GM21515 (cell line): ENCODE measurements around the gene MSI2.

ENCODE experiments used
- ATAC-seq: cut with Tn5 transposase; IDR thresholded peaks from one replicate; pipeline ENCODE4 v1.9.1; 2021; ENCODE audit not compliant: unreplicated experiment

Gene MSI2

GRCh38 chr17:57533684-57534305 is 277.5 kb downstream of the MSI2 start:
- ATAC-seq: no peak

DNA sequence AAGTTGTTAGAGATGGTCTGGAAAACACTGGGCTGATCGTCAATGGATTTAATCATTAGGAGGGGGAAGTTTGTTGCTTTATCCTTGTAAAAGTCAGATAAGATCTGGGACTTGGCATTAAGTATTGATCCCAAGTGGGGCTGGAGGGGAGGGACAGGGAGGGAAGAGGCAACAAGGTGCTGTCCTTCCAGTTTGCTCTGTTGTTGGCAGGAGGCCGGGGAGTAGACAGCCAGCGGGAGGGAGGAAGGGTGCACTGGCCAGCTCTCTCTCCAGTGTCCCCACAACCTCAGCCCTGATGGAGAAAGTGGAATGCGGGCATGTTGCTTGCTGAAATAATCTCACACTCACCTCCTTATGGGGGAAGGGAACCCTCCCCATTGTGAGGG is 278.5 kb downstream of the MSI2 start:
- ATAC-seq: no peak

DNA sequence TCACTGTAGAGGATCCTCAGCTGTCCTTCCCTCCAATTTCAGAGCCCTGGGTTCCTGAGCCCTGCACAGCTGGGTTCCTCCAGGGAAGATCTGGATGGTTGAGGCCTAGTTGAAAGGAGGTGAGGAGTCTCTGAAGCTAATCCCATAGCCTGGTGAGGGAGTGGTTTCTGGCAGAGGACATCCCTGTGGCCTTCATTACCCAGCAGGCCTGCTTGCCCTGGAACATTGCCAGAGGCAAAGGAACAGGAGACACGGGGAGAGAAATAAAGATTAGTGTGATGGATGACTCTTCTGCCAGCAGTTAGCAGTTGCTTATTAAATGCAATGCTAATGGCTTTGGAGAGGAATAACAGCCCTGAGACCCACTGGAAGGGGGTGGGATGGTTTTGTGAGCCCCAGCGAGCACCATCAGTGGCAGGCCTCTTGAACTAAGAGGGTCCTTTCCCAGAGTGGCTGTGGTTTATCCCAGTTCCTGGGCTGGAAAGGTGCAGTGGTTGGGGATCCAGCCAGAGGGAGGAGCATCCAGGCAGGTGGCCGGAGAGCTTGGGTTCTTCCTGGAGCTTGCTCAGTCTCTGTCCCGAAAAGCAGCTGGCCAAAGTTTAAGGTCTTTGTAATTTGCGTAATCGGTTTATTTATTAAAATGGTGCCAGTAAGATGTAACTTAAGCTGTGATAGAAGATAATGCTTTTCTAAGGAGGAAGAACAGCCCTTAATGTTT is 279.1 kb downstream of the MSI2 start:
- no peak for ATAC-seq

GRCh38 chr17:57536289-57536688 is 280.0 kb downstream of the MSI2 start:
- ATAC-seq: no peak

GRCh38 chr17:57536789-57537523 is 280.6 kb downstream of the MSI2 start:
- no peak for ATAC-seq

DNA sequence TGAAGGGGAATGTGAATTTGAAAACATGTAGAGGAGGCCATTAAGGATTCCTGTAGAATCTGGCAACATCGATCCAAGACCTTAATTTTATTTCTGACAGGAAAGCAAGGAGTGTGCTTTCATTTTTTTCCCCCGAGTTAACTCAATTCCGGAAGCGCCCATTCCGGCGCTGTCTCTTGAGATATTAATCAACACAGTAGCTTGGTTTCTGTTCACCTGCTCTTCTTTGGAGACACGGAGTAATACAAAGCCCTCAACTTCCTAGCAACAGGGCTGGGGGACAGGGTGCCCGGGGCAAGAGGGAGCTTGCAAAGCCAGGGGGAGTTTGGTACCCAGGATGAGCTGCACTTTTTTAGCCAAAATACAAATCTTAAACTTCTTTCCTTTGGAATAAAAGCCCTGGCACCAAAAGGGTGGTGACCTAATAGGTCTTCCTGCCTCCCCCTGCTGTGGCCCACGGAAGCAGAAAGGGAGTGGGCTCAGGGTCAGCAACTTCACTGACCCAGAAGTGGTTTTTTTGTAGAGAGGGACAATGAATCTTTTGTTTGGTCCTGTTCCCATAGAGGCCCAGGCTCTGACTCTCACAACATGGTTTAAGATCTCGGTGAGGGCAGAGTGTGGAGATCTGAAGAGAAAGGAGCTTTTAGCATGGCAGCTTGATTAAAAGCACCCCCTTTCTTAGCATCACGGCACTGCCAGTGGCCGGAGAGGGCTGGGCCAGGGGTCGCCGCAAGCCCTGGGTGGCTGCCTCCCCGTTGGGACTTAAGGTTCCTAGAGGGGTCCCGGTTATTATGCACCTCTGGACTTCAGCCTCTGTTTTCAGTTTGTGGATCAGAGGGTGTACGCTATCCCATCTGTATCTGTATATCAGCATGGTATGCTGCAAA is 281.4 kb downstream of the MSI2 start:
- ATAC-seq: no peak

DNA sequence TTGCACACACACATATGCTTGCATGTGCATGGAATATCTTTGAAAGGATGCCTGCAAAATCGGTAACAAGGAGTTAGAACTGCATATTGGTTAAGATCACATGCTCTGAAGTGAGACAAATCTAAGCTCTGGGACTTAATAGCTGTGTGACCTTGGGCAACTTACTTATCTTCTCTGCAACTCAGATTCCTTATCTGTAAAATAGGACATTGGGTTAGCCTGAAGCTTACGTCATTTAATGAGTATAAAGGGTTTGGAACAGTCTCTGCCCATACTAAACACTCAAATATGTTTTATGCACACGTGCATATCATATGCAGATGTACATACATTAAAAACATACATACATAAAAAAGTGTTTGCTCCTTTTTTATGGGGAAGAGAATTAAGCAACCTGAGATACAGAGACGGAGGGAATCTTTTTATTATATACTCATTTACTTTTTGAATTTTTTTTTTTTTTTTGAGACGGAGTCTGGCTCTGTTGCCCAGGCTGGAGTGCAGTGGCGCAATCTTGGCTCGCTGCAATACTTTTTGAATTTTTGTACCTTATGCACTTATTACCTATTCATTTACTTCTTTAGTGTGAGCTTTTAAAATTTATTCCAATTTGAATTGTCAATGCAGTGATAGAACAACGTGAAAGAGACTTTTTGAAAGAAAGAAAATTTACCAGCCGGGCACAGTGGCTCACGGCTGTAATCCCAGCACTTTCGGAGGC is 282.6 kb downstream of the MSI2 start:
- ATAC-seq: no peak

- ATAC-seq: no peak
Observed at GRCh38 chr17:57539529-57540301, 283.4 kb downstream of the MSI2 start.

DNA sequence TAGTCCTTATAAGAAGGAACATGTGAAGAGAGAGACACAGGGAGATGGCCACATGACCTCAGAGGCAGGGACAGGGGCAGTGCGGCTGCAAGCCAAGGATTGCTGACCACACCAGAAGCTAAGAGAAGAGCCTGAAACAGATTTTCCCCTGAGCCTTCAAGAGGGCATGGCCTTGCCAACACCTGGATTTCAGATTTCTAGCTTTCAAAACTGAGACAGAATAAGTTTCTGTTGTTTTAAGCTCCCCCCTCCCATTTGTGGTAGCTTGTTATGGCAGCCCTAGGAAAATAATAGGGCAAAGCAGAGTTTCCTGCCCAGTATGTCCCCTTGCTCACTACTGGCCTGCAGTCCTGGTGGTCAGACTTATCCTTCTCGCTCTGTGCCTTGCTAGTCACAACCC is 284.3 kb downstream of the MSI2 start:
- ATAC-seq: no peak

DNA sequence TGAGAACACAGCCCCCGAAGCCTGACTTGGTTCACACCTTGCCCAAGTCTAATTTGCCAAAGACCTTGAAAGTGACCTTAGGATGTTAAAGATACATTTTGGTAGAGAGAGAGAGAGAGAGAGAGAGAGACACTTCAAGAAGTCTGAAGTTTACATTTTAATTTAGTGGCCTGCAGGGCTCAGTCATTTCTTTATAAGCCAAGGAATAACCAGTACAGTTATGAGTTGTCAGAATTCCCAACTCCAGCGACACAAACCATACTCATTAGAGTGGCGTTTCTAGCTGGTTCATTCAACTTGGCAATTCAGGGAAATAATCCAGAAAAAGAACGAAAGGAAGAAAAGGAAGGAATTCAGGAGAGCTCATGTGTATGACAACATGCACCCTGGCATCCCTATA is 284.7 kb downstream of the MSI2 start:
- ATAC-seq: no peak

DNA sequence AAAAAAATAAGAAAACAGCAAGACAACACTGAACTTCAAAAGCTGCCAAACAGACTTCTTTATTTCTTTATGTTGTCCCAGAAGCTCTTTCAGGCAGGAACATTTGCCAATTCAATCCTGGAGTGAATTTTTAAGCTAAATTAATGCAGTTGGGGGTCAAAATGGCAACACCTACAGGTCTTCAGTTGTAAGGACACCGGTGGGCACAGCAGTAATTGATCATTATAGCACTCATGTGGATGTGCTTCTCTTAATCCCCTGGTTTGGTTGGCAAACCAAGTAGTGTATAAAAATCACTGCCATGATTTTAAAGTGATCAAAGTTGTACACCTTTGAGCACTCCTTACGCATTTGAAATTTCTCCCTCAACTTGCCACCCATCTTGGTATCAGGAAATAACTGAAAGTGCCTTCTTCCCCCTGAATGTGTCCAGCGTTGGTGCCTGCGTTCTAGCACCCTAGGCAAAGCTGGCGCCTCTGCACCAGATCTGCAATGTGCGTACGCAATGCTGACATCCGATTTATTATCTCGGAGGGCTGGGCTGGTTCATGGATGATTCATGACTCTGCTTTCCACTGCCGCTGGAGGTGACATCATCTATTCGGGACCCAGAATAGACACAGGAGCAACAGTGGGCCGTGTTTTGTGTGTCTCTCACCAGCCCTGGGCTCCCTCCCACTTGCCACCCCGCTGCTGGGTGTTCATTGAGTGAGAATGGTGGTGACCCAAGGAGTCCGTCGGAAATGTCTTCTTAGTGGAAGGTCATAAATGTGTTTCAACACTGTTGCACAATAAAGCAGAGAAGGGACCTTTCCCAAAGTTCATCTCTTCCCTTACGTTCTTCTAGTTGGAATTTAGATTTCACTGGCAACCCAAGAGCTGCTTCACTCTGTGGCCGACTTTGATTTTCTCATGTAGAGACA is 285.4 kb downstream of the MSI2 start:
- no peak for ATAC-seq

- no peak for ATAC-seq
Observed at GRCh38 chr17:57542510-57542909, 286.2 kb downstream of the MSI2 start.

GRCh38 chr17:57543230-57543629 is 286.9 kb downstream of the MSI2 start:
- ATAC-seq: no peak

DNA sequence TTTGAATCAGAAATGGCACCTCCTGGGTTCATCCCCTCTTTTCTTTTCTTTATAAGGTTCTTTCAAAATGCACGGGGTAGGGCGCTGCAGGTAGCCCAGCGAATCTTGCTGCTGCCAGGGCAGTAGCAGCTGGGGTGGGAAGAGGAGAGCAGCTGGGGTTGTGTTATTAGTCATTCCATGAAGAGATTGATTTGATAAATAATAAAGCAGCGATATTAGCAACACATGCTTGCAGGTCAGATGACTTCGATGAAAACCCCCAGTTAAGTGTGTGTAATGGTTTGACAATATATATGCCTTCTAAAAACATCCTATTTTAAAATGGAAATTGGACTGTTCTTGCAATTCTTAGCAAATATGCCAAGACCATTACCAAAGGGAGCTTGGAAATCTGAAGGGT is 288.1 kb downstream of the MSI2 start:
- no peak for ATAC-seq

DNA sequence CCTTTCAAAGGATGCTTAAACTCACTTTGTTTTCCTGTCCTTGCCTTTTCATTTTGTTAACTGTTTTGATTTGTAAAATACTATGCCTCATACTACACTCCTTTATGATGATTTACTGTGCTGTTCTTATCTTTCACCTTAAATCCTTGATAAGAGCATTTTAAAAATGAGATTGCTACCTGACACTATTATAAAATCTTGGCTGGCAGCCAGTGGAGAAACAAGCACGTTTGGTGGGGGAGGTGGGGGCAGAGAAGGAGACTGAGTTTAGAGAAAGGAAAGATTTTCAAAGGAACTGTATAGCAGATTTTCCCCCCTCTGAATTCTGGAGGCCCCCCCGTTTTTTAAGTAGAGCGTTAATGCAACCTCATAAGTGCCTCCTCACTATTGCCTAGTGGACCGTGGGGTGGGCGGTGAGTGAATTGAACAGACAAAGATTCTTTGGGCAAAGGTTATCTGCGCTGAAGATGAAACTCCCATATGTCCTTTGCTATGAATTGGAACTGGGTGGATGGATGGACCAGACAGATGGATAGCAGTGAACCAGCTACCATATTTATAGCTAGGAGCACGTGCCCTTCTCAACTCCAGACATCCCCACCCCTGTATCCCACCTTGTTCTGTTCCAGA is 288.6 kb downstream of the MSI2 start:
- ATAC-seq: no peak

DNA sequence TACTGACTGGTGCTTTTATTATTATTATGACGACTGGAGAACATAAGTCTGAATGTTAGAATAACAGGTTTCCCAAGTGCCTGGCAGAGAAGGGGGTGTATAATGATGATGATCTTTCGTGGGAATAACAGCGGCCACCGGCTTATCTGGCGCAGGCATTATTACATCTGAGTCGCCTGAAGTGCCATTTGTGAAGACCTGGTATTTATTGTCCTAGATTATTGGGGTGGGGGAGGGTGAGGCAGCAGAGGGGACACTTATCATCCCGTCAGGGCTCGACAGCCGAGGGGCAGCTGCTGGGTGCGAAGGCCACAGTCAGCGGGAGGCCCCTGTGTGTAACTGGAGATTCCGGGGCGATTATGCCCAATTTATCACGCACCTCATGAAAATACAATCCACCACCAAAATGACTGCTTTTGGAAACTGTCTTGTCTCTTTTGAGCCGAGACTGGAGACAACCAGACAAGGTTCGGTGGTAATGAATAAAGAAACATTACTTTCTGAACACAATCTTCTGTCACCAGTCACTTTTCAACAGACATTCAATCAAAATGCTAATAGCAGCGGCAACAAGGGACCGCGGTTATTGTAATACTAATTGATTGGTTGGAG is 289.5 kb downstream of the MSI2 start:
- ATAC-seq: no peak

GRCh38 chr17:57548421-57549410 is 292.4 kb downstream of the MSI2 start:
- ATAC-seq: no peak
